ENCODE results near the gene CMTM3.
"Not testable (repeated sequence)": the region's sequence is repeated elsewhere in the genome, so short reads cannot be mapped to it uniquely, and the experiment has no call there.

CMTM3 gene

GRCh38 chr16:66608241-66609138, 4.0 kb downstream of the CMTM3 start:
- peak; percentile 67 for DNase-seq

DNA sequence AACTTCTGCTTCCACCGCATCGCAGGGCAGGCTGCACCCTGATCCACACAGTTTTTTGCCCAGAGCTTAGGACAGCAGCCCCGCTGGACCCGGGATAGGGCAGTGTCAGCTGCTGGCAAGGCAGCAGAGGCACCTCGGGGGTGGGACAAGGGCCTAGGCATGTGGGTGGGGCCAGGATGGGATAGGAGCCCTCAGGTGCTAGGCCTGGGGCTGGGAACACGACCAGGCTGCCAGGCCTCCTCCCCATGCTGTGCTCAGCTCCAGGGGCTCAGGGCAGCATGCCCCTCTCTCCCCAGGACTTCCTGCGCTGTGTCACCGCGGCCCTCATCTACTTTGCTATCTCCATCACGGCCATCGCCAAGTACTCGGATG, 4.6 kb downstream of the CMTM3 start:
- no peak for DNase-seq

DNA sequence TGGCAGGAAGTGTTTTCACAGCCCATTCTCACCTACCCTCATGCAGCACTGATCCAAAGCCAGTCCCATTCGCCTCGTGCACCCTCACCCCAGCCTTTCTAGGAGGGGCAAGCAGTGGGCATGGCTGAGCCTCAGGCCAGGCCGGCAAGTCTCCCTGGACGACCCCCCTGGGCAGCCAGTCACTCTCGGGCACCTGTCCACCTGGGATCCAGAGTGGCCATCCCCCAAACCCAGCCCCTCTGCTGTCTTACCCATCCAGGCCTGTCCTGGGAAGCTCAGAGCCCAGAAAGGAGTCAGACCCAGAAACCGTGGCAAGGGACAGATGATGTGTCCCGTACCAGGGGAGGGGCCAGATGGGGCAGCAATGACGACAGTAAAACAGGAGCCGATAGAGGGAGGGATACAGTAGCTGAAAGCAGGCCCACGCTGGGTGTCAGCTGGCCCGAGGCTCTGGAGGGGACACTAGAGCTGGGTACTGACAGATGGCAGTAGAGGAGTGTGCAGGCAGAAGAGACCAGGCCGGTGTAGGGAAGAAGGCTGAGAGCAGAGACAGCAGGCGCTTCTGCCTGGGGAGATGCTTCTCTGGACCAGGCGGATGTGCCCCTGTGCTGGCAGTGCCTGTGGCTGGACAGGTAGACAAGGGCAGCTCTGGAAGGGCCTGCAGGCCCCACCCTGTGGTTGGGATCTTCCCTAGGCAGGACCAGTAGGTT, 5.8 kb downstream of the CMTM3 start:
- DNase-seq, result no peak

GRCh38 chr16:66611911-66612310, 7.4 kb downstream of the CMTM3 start:
- DNase-seq, result not testable (repeated sequence)

- no peak for DNase-seq
Measured at GRCh38 chr16:66612422-66612821, 7.9 kb downstream of the CMTM3 start.

- no peak for DNase-seq
Measured at GRCh38 chr16:66614161-66614802, 9.8 kb downstream of the CMTM3 start.

DNA sequence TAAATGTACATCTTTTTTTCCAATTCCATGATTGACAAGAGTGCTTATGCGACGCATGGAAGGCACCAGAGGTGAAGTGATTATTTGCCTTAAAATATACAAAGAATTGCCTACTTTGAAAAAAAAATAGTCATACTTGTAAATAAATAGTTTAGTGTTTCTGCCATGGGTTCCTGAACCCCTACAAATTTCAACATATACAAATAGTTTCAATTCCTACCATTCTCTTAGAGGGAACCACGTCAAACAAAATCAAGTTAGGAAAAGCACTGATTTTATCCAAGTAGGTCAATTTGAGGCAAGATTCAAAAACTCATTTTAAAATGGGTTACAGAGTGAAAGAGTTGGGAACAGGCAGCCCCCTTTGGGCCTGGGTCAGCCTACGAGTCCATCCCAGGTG, 11.7 kb downstream of the CMTM3 start:
- no peak for DNase-seq

DNA sequence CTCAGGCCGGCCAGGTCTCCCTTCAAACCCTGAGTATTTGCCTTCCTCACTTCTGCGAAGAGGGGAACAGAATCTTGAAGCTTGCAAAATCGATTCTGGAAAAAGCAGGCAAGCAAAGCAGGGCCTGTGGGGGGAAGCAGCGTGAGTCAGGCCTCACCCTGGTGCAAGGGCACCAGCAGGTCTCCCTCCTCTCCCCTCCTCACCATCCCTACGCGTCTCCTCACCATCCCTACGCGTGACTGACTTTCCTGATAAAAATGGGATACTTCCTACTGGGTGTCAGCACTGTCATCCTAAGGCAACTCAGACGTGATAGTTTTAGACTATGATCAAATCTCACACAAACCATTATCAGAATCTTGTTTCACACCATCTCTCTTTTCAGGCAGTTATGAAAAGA, 12.1 kb downstream of the CMTM3 start:
- no peak for DNase-seq

- DNase-seq, result no peak
Measured at GRCh38 chr16:66617010-66617434, 12.5 kb downstream of the CMTM3 start.

GRCh38 chr16:66617728-66618127, 13.2 kb downstream of the CMTM3 start:
- no peak for DNase-seq

GRCh38 chr16:66618588-66619375, 14.3 kb downstream of the CMTM3 start:
- DNase-seq, result no peak

- DNase-seq, result peak; percentile 24
Measured at GRCh38 chr16:66619534-66620428, 15.3 kb downstream of the CMTM3 start.

DNA sequence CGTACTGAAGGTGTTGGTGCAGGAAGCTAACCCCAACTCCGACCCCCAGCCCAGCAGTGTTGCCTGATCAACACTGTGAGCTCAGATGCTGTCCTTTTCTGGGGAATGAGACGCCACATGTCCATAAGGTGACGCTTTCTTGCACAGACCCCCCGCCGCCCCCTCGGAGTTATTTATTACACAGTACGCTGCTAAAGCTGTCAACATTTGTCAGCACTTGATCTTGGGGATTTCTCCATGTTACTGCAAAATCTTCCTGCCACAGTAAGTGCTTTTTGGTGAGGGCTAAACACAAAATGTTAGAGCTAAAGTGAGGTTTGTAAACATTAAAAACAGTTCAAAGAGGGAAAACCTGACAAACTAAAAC, 15.9 kb downstream of the CMTM3 start:
- DNase-seq, result no peak

- no peak for DNase-seq
Measured at GRCh38 chr16:66621973-66622372, 17.5 kb downstream of the CMTM3 start.

DNA sequence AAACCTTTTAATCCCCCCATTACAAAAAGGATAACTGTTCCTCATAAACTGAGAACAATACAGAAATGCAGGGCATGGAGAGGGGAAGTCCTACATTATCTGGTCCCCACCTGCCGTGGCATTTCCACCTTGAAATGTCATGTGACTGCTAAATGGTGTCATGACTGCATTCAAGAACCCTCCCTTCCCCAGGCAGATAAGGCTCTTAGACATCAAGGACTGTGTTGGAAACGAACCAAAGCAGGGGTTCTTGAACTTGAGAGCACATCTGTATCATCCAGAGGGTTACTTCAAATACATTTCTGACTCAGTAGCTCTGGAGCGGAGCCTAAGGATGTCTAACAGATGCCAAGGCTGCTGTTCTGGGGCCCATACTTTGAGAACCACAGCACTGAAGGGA, 18.4 kb downstream of the CMTM3 start:
- no peak for DNase-seq

DNA sequence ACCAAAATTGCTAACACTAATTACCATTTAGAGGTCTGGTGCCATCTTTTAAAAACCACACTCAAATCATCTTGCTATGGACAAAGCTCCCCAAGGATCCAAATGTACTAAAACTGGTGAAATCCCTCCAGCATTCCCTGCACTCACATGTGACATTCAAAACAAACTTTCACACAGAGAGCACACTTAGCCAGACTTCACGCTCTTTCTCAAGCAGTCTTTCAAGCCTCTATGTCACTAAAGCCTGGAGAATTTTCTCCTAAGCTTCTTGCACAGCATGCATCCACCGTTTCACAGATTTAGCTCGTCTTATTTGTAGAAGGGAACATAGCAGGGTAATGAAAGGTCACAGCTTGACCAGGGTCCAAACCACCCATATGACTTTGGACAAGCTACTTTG, 19.3 kb downstream of the CMTM3 start:
- DNase-seq, result no peak

DNA sequence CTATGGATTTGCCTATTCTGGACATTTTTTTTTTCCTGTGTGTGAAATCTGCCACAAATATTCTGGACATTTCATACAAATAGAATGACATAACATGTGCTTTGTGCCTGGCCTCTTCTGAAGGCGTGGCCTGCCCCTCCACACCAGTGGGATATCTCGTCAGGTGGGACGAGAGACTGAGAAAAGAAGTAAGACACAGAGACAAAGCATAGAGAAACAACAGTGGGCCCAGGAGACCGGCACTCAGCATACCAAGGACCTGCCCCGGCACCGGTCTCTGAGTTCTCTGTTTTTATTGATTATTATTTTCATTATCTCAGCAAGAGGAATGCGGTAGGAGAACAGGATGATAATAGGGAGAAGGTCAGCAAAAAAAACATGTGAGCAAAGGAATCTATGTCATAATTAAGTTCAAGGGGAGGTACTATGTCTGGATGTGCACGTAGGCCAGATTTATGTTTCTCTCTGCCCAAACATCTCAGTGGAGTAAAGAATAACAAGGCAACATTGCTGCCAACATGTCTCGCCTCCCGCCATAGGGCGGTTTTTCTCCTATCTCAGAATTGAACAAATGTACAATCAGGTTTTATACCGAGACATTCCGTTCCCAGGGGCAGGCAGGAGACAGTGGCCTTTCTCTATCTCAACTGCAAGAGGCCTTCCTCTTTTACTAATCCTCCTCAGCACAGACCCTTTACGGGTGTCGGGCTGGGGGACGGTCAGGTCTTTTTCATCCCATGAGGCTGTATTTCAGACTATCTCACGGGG, 23.3 kb downstream of the CMTM3 start:
- not testable (repeated sequence) for DNase-seq

DNA sequence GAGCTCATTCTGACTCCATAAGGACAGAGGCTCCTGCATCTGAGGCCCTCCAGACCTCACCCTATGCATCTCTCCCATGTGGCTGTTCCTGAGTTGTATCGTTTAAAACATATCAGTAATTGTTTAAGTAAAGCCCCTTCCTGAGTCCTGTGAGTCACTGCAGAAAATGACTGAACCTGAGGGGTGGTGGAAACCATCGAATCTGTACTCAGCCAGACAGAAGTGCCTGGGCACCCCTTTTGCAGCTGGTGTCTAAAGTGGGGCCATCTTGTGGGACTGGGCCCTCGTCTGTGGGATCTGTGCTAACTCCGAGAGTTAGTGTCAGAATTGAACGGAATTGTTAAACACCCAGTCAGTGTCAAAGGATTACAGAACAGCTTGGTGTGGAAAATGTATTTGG, 25.4 kb downstream of the CMTM3 start:
- no peak for DNase-seq

- DNase-seq, result not testable (repeated sequence)
Measured at GRCh38 chr16:66630561-66631260, 26.2 kb downstream of the CMTM3 start.

DNA sequence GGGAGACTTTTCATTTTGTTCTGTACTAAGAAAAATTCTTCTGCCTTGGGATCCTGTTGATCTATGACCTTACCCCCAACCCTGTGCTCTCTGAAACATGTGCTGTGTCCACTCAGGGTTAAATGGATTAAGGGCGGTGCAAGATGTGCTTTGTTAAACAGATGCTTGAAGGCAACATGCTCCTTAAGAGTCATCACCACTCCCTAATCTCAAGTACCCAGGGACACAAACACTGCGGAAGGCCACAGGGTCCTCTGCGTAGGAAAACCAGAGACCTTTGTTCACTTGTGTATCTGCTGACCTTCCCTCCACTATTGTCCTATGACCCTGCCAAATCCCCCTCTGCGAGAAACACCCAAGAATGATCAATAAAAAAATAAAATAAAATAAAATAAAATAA, 27.1 kb downstream of the CMTM3 start:
- DNase-seq, result not testable (repeated sequence)
